ENCODE results near the gene CFAP57.

The CFAP57 gene

DNA sequence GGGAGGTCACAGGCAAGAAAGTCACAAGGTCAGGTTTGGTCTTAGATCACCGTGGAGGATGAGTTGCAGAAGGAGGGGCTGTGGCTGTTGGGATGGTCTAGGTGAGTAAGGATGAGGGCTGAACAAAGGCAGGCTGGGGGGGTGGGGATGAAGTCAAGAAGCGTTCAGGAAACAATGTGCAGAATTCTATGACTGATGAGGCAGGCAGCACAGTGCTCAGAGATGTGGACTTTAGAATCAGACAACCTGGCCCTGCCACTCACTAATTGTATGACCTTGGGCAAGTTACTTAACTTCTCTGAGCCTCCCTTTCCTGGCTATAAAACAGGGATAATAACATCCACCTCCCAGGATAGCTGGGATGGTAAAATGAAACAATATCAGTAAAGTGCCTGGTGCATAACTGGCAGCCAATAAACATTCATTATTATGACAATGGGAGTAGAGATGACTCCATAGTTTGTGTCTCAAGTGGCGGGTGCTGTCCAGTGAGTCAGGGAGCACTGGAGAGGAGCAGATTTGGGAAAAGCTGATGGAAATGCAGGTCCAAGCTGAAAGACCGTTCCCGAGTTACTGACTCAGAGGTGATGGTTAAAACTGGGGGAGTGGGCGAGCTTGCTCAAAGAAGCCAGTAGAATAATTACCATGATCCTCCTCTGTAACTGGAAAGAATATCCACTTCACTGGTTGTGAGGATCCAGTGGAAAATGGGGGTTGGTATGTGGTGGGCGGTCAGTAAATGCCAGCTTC, 130.8 kb downstream of the CFAP57 start:
- H3K4me3 Mint-ChIP-seq = no peak overlapping the region
- H3K27me3 Mint-ChIP-seq (ENCODE audit: low read depth) = no peaks in the 10 kb centered on the region
- no peaks in the 10 kb centered on the region for H3K9me3 Mint-ChIP-seq
- H3K27ac Mint-ChIP-seq = peak overlapping the region in 2 of 3 experiments; percentile 13 to 81
- no peaks in the 10 kb centered on the region for H3K36me3 Mint-ChIP-seq (ENCODE audit: low read depth)
- TF ChIP-seq CTCF (IDR thresholded peaks at IDR 0.05; ENCODE audit: unreplicated experiment in 3 of 3) = no peak
- peaks cover 18% of the 10 kb centered on the region for H3K4me1 Mint-ChIP-seq

DNA sequence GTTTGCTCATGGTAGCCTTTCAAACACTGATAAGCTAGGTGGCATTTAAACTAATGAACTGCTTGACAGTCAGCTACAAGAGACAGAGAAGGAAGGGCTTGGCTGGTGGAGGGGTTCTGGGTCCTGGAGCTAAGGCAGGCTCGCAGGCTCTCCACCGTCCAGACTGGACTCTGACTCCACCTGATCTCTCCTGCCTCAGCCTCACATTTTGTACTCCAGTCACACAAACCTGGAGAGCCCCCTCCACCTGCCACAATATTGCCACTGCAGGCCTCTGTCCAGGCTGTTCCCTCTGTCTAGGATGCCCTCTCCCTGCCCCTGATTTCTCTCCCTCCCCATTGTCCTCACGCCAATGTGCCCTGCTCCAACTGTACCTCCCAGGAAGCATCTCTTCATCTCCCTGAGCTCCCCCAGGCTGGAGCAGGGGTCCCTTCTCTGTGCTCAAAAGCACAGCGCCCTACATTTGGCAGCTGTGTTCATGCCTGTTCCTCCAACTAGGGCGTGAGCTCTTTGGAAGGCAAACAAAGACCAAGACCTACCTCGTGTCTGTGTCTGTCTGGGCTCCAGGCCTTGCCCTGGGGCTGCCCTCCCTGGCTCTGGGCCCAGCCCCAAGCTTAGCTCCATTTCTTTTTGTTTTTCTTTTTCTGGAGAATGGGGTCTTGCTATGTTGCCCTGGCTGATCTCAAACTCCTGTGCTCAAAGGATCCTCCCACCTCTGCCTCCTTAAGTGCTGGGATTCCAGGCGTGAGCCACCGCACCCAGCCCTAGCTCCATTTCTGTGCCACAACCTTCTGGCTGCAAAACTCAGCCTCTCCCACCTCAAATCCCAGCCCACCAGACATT, 131.6 kb downstream of the CFAP57 start:
- H3K36me3 Mint-ChIP-seq (ENCODE audit: low read depth) = no peaks in the 10 kb centered on the region
- no peak overlapping the region for H3K4me3 Mint-ChIP-seq
- H3K4me1 Mint-ChIP-seq = peaks cover 18% of the 10 kb centered on the region
- TF ChIP-seq CTCF (IDR thresholded peaks at IDR 0.05; ENCODE audit: unreplicated experiment in 3 of 3) = no peak
- H3K27me3 Mint-ChIP-seq (ENCODE audit: low read depth) = no peaks in the 10 kb centered on the region
- peak overlapping the region; percentile 43 to 80 (median 70) for H3K27ac Mint-ChIP-seq
- no peaks in the 10 kb centered on the region for H3K9me3 Mint-ChIP-seq

Data from nephron (organoid).